B cell (primary cell): Measurements from ENCODE around the gene JMJD8. TPM values are rescaled to one million over a fixed set of nuclear protein-coding genes. Genes with fewer than 3 reads are reported as not detected.

Experiments
- ATAC-seq: fragments of 200-7000 bp; cut with Tn5 transposase; one replicate; pipeline ENCODE4 v1.10.0; 2021; ENCODE audit warnings: low read depth, mild to moderate bottlenecking, moderate number of reproducible peaks, moderate library complexity
- CTCF ChIA-PET: fragments of 350-600 bp; sonication (Branson Sonifier 250); formaldehyde crosslinking; loops from one replicate; lab custom pipeline; 2021; ENCODE audit warnings: antibody characterized with exemption, inconsistent platforms; lab: Charles Lee
- POLR2A ChIA-PET: fragments of 350-600 bp; sonication (Branson Sonifier 250); formaldehyde crosslinking; loops from one replicate; lab custom pipeline; 2021; ENCODE audit warnings: antibody characterized with exemption; lab: Charles Lee
- DNase-seq: peaks from one replicate; pipeline ENCODE4 v3.0.0; 2013
- H2AFZ ChIP-seq: 2 replicates; pipeline ENCODE4 v1.6.1; 2012; ENCODE audit warnings: mild to moderate bottlenecking, low read depth, low read length; ENCODE audit not compliant: insufficient read depth, poor library complexity, severe bottlenecking
- H3K27ac ChIP-seq, 2 donors: 1 replicate in 1 of 2; 2 replicates in 1 of 2; pipeline ENCODE4 v1.5.1; 2012 to 2013; ENCODE audit warnings: low read length in 2 of 2, mild to moderate bottlenecking in 2 of 2, moderate library complexity in 1 of 2
- H3K27me3 ChIP-seq, 4 experiments: fragments of 200-600 bp in 1 of 4; sonication (generic) in 1 of 4; replicated peaks in 1 of 4; 1 replicate in 2 of 4; 2 replicates in 2 of 4; pipeline versions ENCODE4 v1.6.1 to v1.7.0; 2013 to 2016; ENCODE audit warnings: low read length in 3 of 4, mild to moderate bottlenecking in 2 of 4, mixed read lengths in 1 of 4, moderate library complexity in 1 of 4; ENCODE audit not compliant: insufficient read depth in 4 of 4, control insufficient read depth in 3 of 4; ENCODE audit errors: control extremely low read depth in 1 of 4
- H3K36me3 ChIP-seq, 2 experiments: replicated peaks in 1 of 2; 1 replicate in 1 of 2; 2 replicates in 1 of 2; pipeline versions ENCODE4 v1.6.1 to v1.7.1; 2013; ENCODE audit warnings: low read length in 1 of 2; ENCODE audit not compliant: insufficient read depth in 2 of 2, control insufficient read depth in 1 of 2; ENCODE audit errors: control extremely low read depth in 1 of 2, extremely low read depth in 1 of 2
- H3K4me1 ChIP-seq, 2 donors: fragments of 200-600 bp in 1 of 2; sonication (generic) in 1 of 2; 1 replicate in 1 of 2; 2 replicates in 1 of 2; pipeline versions ENCODE4 v1.5.1 to v1.6.1; 2013 to 2017; ENCODE audit warnings: low read length in 2 of 2; ENCODE audit not compliant: control insufficient read depth in 2 of 2, insufficient read depth in 2 of 2
- H3K4me2 ChIP-seq: replicated peaks from 2 replicates; pipeline ENCODE3; 2012; ENCODE audit warnings: mild to moderate bottlenecking, low read depth, low read length; ENCODE audit not compliant: poor library complexity, severe bottlenecking
- H3K4me3 ChIP-seq, 5 experiments: fragments of 200-600 bp in 1 of 5; sonication (generic) in 1 of 5; 1 replicate in 3 of 5; 2 replicates in 2 of 5; pipeline versions ENCODE4 v1.5.1 to v1.7.0; 2011 to 2016; ENCODE audit warnings: low read length in 4 of 5, mild to moderate bottlenecking in 4 of 5, low read depth in 2 of 5, control low read depth in 1 of 5, moderate library complexity in 1 of 5; ENCODE audit not compliant: insufficient read depth in 1 of 5; ENCODE audit errors: control extremely low read depth in 1 of 5, extremely low read depth in 1 of 5
- H3K79me2 ChIP-seq: fragments of 200-600 bp; sonication (generic); one replicate; pipeline ENCODE4 v1.6.0; 2016; ENCODE audit warnings: low read length; ENCODE audit not compliant: control insufficient read depth, insufficient read depth
- H3K9ac ChIP-seq: fragments of 200-600 bp; sonication (generic); 2 replicates; pipeline ENCODE4 v1.6.1; 2017; ENCODE audit warnings: mild to moderate bottlenecking, low read length, moderate library complexity
- H3K9me3 ChIP-seq, 3 donors: one replicate each; pipeline versions ENCODE4 v1.6.1 to v1.7.1; 2013; ENCODE audit warnings: low read length in 2 of 3; ENCODE audit not compliant: control insufficient read depth in 2 of 3, insufficient read depth in 1 of 3; ENCODE audit errors: control extremely low read depth in 1 of 3
- H4K20me1 ChIP-seq: 2 replicates; pipeline ENCODE4 v1.6.0; 2012; ENCODE audit warnings: mild to moderate bottlenecking, low read length; ENCODE audit not compliant: insufficient read depth, control insufficient read depth, poor library complexity, severe bottlenecking
- H3K27ac Mint-ChIP-seq: one replicate; pipeline ENCODE4 v1.8.0; 2021; ENCODE audit warnings: mixed read lengths
- H3K27me3 Mint-ChIP-seq: one replicate; pipeline ENCODE4 v1.8.0; 2021; ENCODE audit warnings: mixed read lengths
- H3K4me1 Mint-ChIP-seq: one replicate; pipeline ENCODE4 v1.8.0; 2021; ENCODE audit warnings: mixed read lengths
- H3K4me3 Mint-ChIP-seq: one replicate; pipeline ENCODE4 v1.8.0; 2021; ENCODE audit warnings: mixed read lengths
- H3K9me3 Mint-ChIP-seq: one replicate; pipeline ENCODE4 v1.8.0; 2022; ENCODE audit warnings: mixed read lengths; ENCODE audit not compliant: insufficient read depth
- CTCF ChIP-seq: fragments of 200-600 bp; IDR thresholded peaks from one replicate; pipeline ENCODE4 v1.8.0; 2022; ENCODE audit warnings: antibody characterized with exemption, mild to moderate bottlenecking
- EZH2 ChIP-seq: IDR thresholded peaks from 2 replicates; pipeline ENCODE4 v1.6.1; 2012; ENCODE audit warnings: borderline replicate concordance, low read depth, mild to moderate bottlenecking, moderate library complexity, low read length; ENCODE audit not compliant: insufficient read depth, poor library complexity, severe bottlenecking
- WGBS: methylation state at CpG from one replicate; pipeline ENCODE4 v1.1.5; 2013; ENCODE audit warnings: missing lambda C conversion rate; ENCODE audit not compliant: insufficient coverage; 5-methylcytosine and 5-hydroxymethylcytosine counted together
- intact Hi-C: fragments of 100-400 bp; cut with micrococcal nuclease; formaldehyde crosslinking; loops from one replicate; pipeline ENCODE4 v1.10.0; 2022
- polyA plus RNA-seq: library from polyadenylated mRNA; depleted of rRNA; stranded (reverse); fragments of >200 nt; gene quantifications from 2 replicates; pipeline ENCODE4 v1.2.3, GENCODE V29; 2012
- total RNA-seq, 2 donors: library from RNA; stranded (reverse); fragments of 120-200 nt in 1 of 2; gene quantifications; 1 replicate in 1 of 2; 2 replicates in 1 of 2; pipeline versions ENCODE4 v1.2.3 to v1.2.4, GENCODE V29; 2013 to 2022

JMJD8 gene
- total and polyA plus RNA-seq, 2 donors (not counting 1 experiment from before 2014, with no cell fraction given) = 46.3 to 69.3 TPM

- Histone ChIP-seq H3K36me3 (no peaks in the 10 kb centered on the region), H3K4me1 (peaks cover 10 to 17% of the 10 kb centered on the region in 2 donors), H3K4me2 (no peak overlapping the region), H3K9me3 (no peaks in the 10 kb centered on the region), H2AFZ (no peak overlapping the region), H3K27me3 (no peaks in the 10 kb centered on the region), H3K27ac (no peak overlapping the region), H3K79me2 (no peaks in the 10 kb centered on the region), H4K20me1 (no peaks in the 10 kb centered on the region), H3K4me3 (no peak overlapping the region), H3K9ac (no peak overlapping the region)
- CTCF ChIA-PET = no interaction called here
- H3K4me1 Mint-ChIP-seq = peaks cover 8% of the 10 kb centered on the region
- intact Hi-C loops = no loop called here
- POLR2A ChIA-PET = no interaction called here
- H3K27me3 Mint-ChIP-seq = no peaks in the 10 kb centered on the region
- no peaks in the 10 kb centered on the region for H3K9me3 Mint-ChIP-seq
- ATAC-seq (no peak), DNase-seq (no peak)
- H3K4me3 Mint-ChIP-seq = no peak overlapping the region
- TF ChIP-seq CTCF (no peak), EZH2 (no peak)
- H3K27ac Mint-ChIP-seq = no peak overlapping the region
- WGBS = 98% methylated on average over 22 of the region's 22 CpGs
Measured at GRCh38 chr16:657487-657886, 26.6 kb downstream of the JMJD8 start.

- intact Hi-C loops = no loop called here
- Histone ChIP-seq H3K27me3 (no peaks in the 10 kb centered on the region), H4K20me1 (no peaks in the 10 kb centered on the region), H3K9me3 (no peaks in the 10 kb centered on the region), H3K4me1 (peaks cover 5 to 6% of the 10 kb centered on the region in 2 donors), H3K4me2 (no peak overlapping the region), H3K27ac (no peak overlapping the region), H2AFZ (no peak overlapping the region), H3K79me2 (no peaks in the 10 kb centered on the region), H3K36me3 (no peaks in the 10 kb centered on the region), H3K4me3 (no peak overlapping the region), H3K9ac (no peak overlapping the region)
- WGBS = 98% methylated on average over 9 of the region's 12 CpGs
- H3K4me3 Mint-ChIP-seq = no peak overlapping the region
- peaks cover 1% of the 10 kb centered on the region for H3K4me1 Mint-ChIP-seq
- no peak for TF ChIP-seq EZH2
- no peak for TF ChIP-seq CTCF
- no peaks in the 10 kb centered on the region for H3K27me3 Mint-ChIP-seq
- H3K9me3 Mint-ChIP-seq = no peaks in the 10 kb centered on the region
- POLR2A ChIA-PET = no interaction called here
- H3K27ac Mint-ChIP-seq = no peak overlapping the region
- DNase-seq (no peak), ATAC-seq (no peak)
- CTCF ChIA-PET = no interaction called here
Measured at GRCh38 chr16:654034-654433, 30.1 kb downstream of the JMJD8 start.
